ENCODE results near the gene PGM5.

PGM5 gene

DNA sequence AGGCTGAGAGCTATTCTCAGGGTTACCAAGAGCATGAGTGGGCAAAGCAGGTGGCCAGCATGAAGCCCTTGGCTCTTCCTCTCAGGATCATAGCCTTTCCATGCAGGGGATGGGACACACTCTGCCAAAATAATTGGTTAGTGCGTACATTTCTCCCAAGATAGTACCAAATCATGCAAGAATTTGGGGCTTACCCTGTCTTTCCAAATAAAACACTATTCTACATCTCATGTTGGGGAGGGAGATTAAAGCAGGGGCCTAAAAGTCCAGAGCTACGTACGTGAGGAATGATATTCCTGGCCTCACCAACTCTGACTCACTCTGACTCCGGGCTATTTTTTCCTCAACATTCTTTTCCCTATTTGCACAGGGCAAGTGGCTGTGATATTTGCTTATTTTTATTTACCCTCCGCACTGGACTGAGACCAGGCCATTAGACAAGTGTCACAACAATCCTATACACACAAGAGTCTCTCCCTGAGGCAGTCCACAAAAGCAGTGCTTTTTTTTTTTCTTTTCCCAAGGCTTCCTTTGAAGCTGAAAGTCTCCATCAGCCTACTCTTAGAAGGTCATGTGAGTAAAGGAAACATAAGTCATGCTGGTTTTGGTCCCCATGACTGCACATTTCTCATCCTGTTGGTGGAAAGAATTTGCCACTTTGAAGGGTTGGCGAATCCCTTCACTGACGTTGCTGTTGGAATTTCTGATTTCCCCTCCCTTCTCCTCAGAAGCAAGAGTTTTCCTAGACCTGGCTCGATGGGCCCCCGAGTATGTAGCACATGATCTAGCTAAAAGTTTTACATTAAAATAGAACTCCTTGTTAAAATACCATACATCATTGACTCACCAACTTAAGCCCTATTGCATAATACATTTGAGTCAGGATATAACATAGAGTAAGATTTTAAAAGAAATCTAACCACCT lies 144.3 kb downstream of the PGM5 start:
- H3K27ac ChIP-seq = no peak overlapping the region
- H3K9me3 ChIP-seq (ENCODE audit: severe bottlenecking) = no peaks in the 10 kb centered on the region
- no peak for TF ChIP-seq CTCF (IDR thresholded peaks at IDR 0.05; ENCODE audit: low read depth, low read length)
- H3K27me3 ChIP-seq (ENCODE audit: insufficient read depth, low read depth, severe bottlenecking) = peaks cover 78% of the 10 kb centered on the region
- no peak overlapping the region for H3K4me3 ChIP-seq (ENCODE audit: low read depth, low read length)
- no peak for DNase-seq
- H3K36me3 ChIP-seq = no peaks in the 10 kb centered on the region

- Histone ChIP-seq H3K27ac (no peak overlapping the region), H3K9me3 (ENCODE audit: severe bottlenecking) (no peaks in the 10 kb centered on the region), H3K27me3 (ENCODE audit: insufficient read depth, low read depth, severe bottlenecking) (peaks cover 73% of the 10 kb centered on the region), H3K36me3 (no peaks in the 10 kb centered on the region), H3K4me3 (ENCODE audit: low read depth, low read length) (no peak overlapping the region)
- TF ChIP-seq CTCF (IDR thresholded peaks at IDR 0.05; ENCODE audit: low read depth, low read length) = no peak
- DNase-seq = no peak
These were observed 145.9 kb downstream of the PGM5 start for GRCh38 chr9:68502279-68502678.

DNA sequence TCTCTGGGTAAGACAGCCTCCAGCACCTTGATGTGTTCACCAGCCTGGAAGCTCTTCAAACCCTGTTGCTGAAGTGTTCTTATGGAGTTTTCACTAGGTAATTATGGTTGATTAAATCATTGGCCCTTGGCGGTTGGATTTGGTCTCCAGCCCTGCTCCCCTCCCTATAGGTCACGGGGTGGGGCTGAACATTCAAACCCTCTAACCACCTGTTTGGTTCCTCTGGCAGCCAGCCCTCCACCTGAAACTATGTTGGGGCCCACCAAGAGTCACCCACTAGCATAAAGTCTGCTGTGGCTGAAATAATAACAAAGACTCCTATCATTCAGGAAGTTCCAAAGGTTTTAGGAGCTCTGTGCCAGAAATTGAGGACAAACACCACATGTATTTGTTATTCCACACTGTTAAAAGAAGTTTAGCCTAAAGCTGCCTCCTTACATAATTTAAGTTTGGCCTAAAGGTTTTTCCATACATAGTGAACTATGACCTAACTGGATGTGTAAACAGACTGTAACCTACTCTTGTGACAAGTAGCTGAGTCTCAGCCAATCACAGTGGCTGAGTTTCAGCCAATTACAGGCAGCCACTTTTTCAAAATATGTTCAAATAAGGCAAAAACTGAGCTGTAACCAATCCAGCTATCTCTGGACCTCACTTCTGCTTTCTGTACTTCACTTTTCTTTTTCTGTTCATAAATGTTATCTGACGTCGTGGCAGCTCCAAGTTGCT lies 149.4 kb downstream of the PGM5 start:
- no peak for TF ChIP-seq CTCF (IDR thresholded peaks at IDR 0.05; ENCODE audit: low read depth, low read length)
- H3K27me3 ChIP-seq (ENCODE audit: insufficient read depth, low read depth, severe bottlenecking) = peaks cover 44% of the 10 kb centered on the region

GRCh38 chr9:68506551-68506950 lies 150.1 kb downstream of the PGM5 start:
- TF ChIP-seq CTCF (IDR thresholded peaks at IDR 0.05; ENCODE audit: low read depth, low read length) = no peak
- H3K36me3 ChIP-seq = no peaks in the 10 kb centered on the region
- no peak overlapping the region for H3K4me3 ChIP-seq (ENCODE audit: low read depth, low read length)
- no peak for DNase-seq
- no peaks in the 10 kb centered on the region for H3K9me3 ChIP-seq (ENCODE audit: severe bottlenecking)
- peaks cover 37% of the 10 kb centered on the region for H3K27me3 ChIP-seq (ENCODE audit: insufficient read depth, low read depth, severe bottlenecking)
- no peak overlapping the region for H3K27ac ChIP-seq

More for the DNA sequence above, 149.4 kb downstream of the PGM5 start:
- Histone ChIP-seq H3K4me3 (ENCODE audit: low read depth, low read length) (no peak overlapping the region), H3K27ac (no peak overlapping the region), H3K9me3 (ENCODE audit: severe bottlenecking) (no peaks in the 10 kb centered on the region), H3K36me3 (no peaks in the 10 kb centered on the region)
- DNase-seq = no peak

- no peak overlapping the region for H3K27ac ChIP-seq
- DNase-seq = no peak
- H3K9me3 ChIP-seq (ENCODE audit: severe bottlenecking) = no peaks in the 10 kb centered on the region
- no peaks in the 10 kb centered on the region for H3K36me3 ChIP-seq
- peaks cover 30% of the 10 kb centered on the region for H3K27me3 ChIP-seq (ENCODE audit: insufficient read depth, low read depth, severe bottlenecking)
- no peak for TF ChIP-seq CTCF (IDR thresholded peaks at IDR 0.05; ENCODE audit: low read depth, low read length)
- no peak overlapping the region for H3K4me3 ChIP-seq (ENCODE audit: low read depth, low read length)
These were observed 150.9 kb downstream of the PGM5 start for GRCh38 chr9:68507130-68507805.
